K562 (cell line): ENCODE results near the gene CCDC175. TPM values are rescaled to one million over a fixed set of nuclear protein-coding genes. Genes with fewer than 3 reads are reported as not detected.

Source experiments
- ATAC-seq: fragments of 200-7000 bp; cut with Tn5 transposase; 3 replicates; pipeline ENCODE4 v1.9.1; 2020; ENCODE audit warnings: moderate library complexity
- BruUV-seq: library from RNA; stranded (reverse); fragments of 400-500 nt; replicated peaks from 2 replicates; lab custom pipeline; 2021; lab: Mats Ljungman, UMichigan
- CTCF ChIA-PET: fragments of 300-600 bp; formaldehyde crosslinking; extraction: SDS; loops from one replicate; lab custom pipeline; 2021; ENCODE audit warnings: low intra/inter-chr PET ratio; lab: Yijun Ruan, JAX
- POLR2A ChIA-PET: fragments of 300-600, 350-650 bp; sonication (Branson Sonifier 250); formaldehyde crosslinking; extraction: SDS; loops from one replicate; lab custom pipeline; 2021; ENCODE audit warnings: antibody characterized with exemption, inconsistent platforms; lab: Yijun Ruan, JAX
- DNase-seq, 4 experiments: peaks; one replicate each; pipeline versions ENCODE4 v3.0.0 to v3.0.0-alpha.2; 2011 to 2018; ENCODE audit warnings: low spot score in 3 of 4, mixed read lengths in 3 of 4; ENCODE audit errors: extremely low read depth in 1 of 4
- FAIRE-seq: peaks from 2 replicates; lab custom pipeline; 2011; peaks lifted over from hg19 to GRCh38; lab: Jason Lieb, UNC
- H2AFZ ChIP-seq: 2 replicates; pipeline ENCODE4 v1.6.0; 2011; ENCODE audit warnings: low read depth, low read length, control low read depth, inconsistent platforms
- H3K27ac ChIP-seq: fragments of 200-600 bp; 3 replicates; pipeline ENCODE4 v1.8.0; 2011; ENCODE audit warnings: low read depth, mild to moderate bottlenecking, control low read depth, inconsistent platforms, low read length, moderate library complexity, mixed read lengths; ENCODE audit errors: extremely low read depth
- H3K27me3 ChIP-seq, 2 experiments: fragments of 300-600 bp in 1 of 2; 2 replicates in 1 of 2; 3 replicates in 1 of 2; pipeline versions ENCODE4 v1.6.0 to v1.8.0; 2011; ENCODE audit warnings: inconsistent platforms in 2 of 2, low read length in 2 of 2, mild to moderate bottlenecking in 1 of 2, mixed read lengths in 1 of 2, moderate library complexity in 1 of 2; ENCODE audit not compliant: control insufficient read depth in 2 of 2, insufficient read depth in 2 of 2
- H3K36me3 ChIP-seq: fragments of 300-600 bp; 3 replicates; pipeline ENCODE4 v1.8.0; 2011; ENCODE audit warnings: mild to moderate bottlenecking, low read length, inconsistent platforms; ENCODE audit not compliant: control insufficient read depth, insufficient read depth
- H3K4me1 ChIP-seq, 2 experiments: fragments of 200-600 bp in 1 of 2; replicated peaks in 1 of 2; 2 replicates in 1 of 2; 3 replicates in 1 of 2; pipeline versions ENCODE4 v1.5.1 to v1.8.0; 2011; ENCODE audit warnings: inconsistent platforms in 2 of 2, low read length in 2 of 2, mild to moderate bottlenecking in 1 of 2, mixed read lengths in 1 of 2, moderate library complexity in 1 of 2; ENCODE audit not compliant: control insufficient read depth in 2 of 2, insufficient read depth in 2 of 2
- H3K4me2 ChIP-seq: 2 replicates; pipeline ENCODE4 v1.6.1; 2011; ENCODE audit warnings: low read length, control low read depth, inconsistent platforms, mixed read lengths; ENCODE audit not compliant: insufficient read depth
- H3K4me3 ChIP-seq: fragments of 200-600 bp; sonication (generic), shearing (Covaris generic); 2 replicates; pipeline ENCODE4 v1.5.1; 2016; ENCODE audit warnings: control low read depth, inconsistent platforms
- H3K79me2 ChIP-seq: fragments of 200-600 bp; 3 replicates; pipeline ENCODE4 v1.8.0; 2011; ENCODE audit warnings: low read length, inconsistent platforms; ENCODE audit not compliant: control insufficient read depth, insufficient read depth
- H3K9ac ChIP-seq, 2 experiments: 2 replicates each; pipeline versions ENCODE4 v1.6.0 to v1.6.1; 2011; ENCODE audit warnings: low read depth in 2 of 2, low read length in 2 of 2, control low read depth in 1 of 2, inconsistent platforms in 1 of 2, mild to moderate bottlenecking in 1 of 2, mixed read lengths in 1 of 2; ENCODE audit not compliant: insufficient read depth in 1 of 2
- H3K9me1 ChIP-seq: one replicate; pipeline ENCODE4 v1.6.0; 2011; ENCODE audit warnings: inconsistent platforms, mild to moderate bottlenecking, low read length, moderate library complexity; ENCODE audit not compliant: control insufficient read depth, insufficient read depth
- H3K9me3 ChIP-seq: replicated peaks from 2 replicates; pipeline ENCODE4 v1.5.1; 2011; ENCODE audit warnings: low read depth, low read length, inconsistent platforms; ENCODE audit not compliant: control insufficient read depth, insufficient read depth
- H4K20me1 ChIP-seq: replicated peaks from 2 replicates; pipeline ENCODE4 v1.6.1; 2011; ENCODE audit warnings: low read length, inconsistent platforms, mixed read lengths; ENCODE audit not compliant: control insufficient read depth, insufficient read depth
- ADNP ChIP-seq: fragments of 200-800 bp; sonication (Bioruptor generic); IDR thresholded peaks from 2 replicates; pipeline ENCODE4 v1.6.1; 2016; ENCODE audit warnings: missing genetic modification characterization, missing compliant biosample characterization
- ESRRA ChIP-seq: fragments of 450-650 bp; IDR thresholded peaks from 2 replicates; pipeline ENCODE4 v1.6.1; 2014; ENCODE audit warnings: low read depth, mild to moderate bottlenecking, moderate library complexity, borderline replicate concordance
- FUS ChIP-seq: fragments of 200-400 bp; formaldehyde crosslinking; optimal IDR thresholded peaks from 2 replicates; pipeline ENCODE3; 2017; ENCODE audit warnings: low read depth, low read length
- MTA2 ChIP-seq: fragments of 450-650 bp; IDR thresholded peaks from 2 replicates; pipeline ENCODE4 v1.6.1; 2016; ENCODE audit warnings: low read depth
- NFIC ChIP-seq: fragments of 450-650 bp; IDR thresholded peaks from 2 replicates; pipeline ENCODE4 v1.6.1; 2017; ENCODE audit warnings: mild to moderate bottlenecking, inconsistent platforms
- NR2C2 ChIP-seq, 2 experiments: fragments of 200-800 bp in 1 of 2; sonication (Bioruptor generic) in 1 of 2; sonication (generic) in 1 of 2; formaldehyde crosslinking in 1 of 2; IDR thresholded peaks; 2 replicates each; pipeline versions ENCODE4 v1.6.1 to v1.8.0; 2016 to 2022; ENCODE audit warnings: mild to moderate bottlenecking in 1 of 2, missing compliant biosample characterization in 1 of 2, missing genetic modification characterization in 1 of 2, missing genetic modification reagents in 1 of 2
- PTTG1 ChIP-seq: fragments of 450-650 bp; IDR thresholded peaks from 2 replicates; pipeline ENCODE4 v1.6.1; 2016; ENCODE audit warnings: low read depth, mild to moderate bottlenecking, missing genetic modification characterization, missing compliant biosample characterization
- WGBS: fragments of 100-300 bp; shearing (Covaris generic); methylation state at CpG from one replicate; pipeline ENCODE4 v1.1.6; 2016; ENCODE audit warnings: low coverage, mixed read lengths; ENCODE audit not compliant: insufficient coverage; ENCODE audit errors: missing lambda C conversion rate; 5-methylcytosine and 5-hydroxymethylcytosine counted together
- in situ Hi-C: fragments of 300-500 bp; cut with MboI; formaldehyde crosslinking; loops from 4 replicates; pipeline ENCODE4 v1.15.0; 2018; ENCODE audit warnings: inconsistent platforms, mixed read lengths
- intact Hi-C: fragments of 100-400 bp; cut with micrococcal nuclease; formaldehyde crosslinking; loops from 2 replicates; pipeline ENCODE4 v1.14.2; 2022
- polyA plus RNA-seq, 8 experiments: library from polyadenylated mRNA; depleted of rRNA in 4 of 8; stranded (reverse) in 5 of 8; unstranded in 3 of 8; fragments of >200 nt; fragmentation: Nextera tagmentation in 2 of 8; fragmentation: Illumina TruSeq in 1 of 8; extraction: Ambion mirVana in 2 of 8; extraction: Trizol in 1 of 8; gene quantifications; 2 replicates each; pipeline versions ENCODE4 v1.2.1 to v1.2.3, GENCODE V29; 2011 to 2014; ENCODE audit warnings: inconsistent platforms in 1 of 8, missing spikeins in 1 of 8
- total RNA-seq, 7 experiments: library from RNA; depleted of rRNA in 6 of 7; stranded (reverse); fragments of >200 nt in 6 of 7; fragmentation: Illumina TruSeq in 2 of 7; extraction: Trizol in 2 of 7; gene quantifications; 2 replicates each; pipeline versions ENCODE4 v1.2.1 to v1.2.3, GENCODE V29; 2011 to 2021; ENCODE audit warnings: low replicate concordance in 1 of 7
- TF ChIP-seq, protein P1 (sequence below): sonication (generic); formaldehyde crosslinking; IDR thresholded peaks from 2 replicates; pipeline ENCODE4 v1.8.0; 2022; ENCODE audit warnings: missing genetic modification reagents, mild to moderate bottlenecking, borderline replicate concordance

The CCDC175 gene
- total and polyA plus RNA-seq, 9 of the 15 experiments (the other 6 are each of a cell fraction or from before 2014, with no cell fraction given) = not detected

GRCh38 chr14:59482541-59483331, 93.9 kb downstream of the CCDC175 start (continued):
- TF ChIP-seq ADNP = peak; percentile 31; the same call in 1 of the 2 replicates
- TF ChIP-seq MTA2 = no peak
- TF ChIP-seq NFIC = peak; percentile 90
- no peak for TF ChIP-seq PTTG1 (tag)

- Histone ChIP-seq H3K4me2 (peak overlapping the region; percentile 98), H3K36me3 (peaks cover 28% of the 10 kb centered on the region; the same call in 2 of the 3 replicates), H3K27ac (peak overlapping the region; percentile 93), H4K20me1 (no peaks in the 10 kb centered on the region; the same call in none of the 2 replicates), H3K27me3 (no peaks in the 10 kb centered on the region), H3K9ac (peak overlapping the region; percentile 55 to 74; a peak in 3 of 4 replicates), H3K79me2 (peaks cover 69% of the 10 kb centered on the region), H3K4me1 (peaks cover 14 to 24% of the 10 kb centered on the region in 2 experiments; a peak in 4 of 5 replicates), H3K4me3 (peak overlapping the region; percentile 75), H3K9me3 (no peaks in the 10 kb centered on the region), H3K9me1 (no peaks in the 10 kb centered on the region), H2AFZ (no peak overlapping the region)
- intact Hi-C loops (no loop called here), in situ Hi-C loops (no loop called here)
- FAIRE-seq (no peak), DNase-seq (peak in 1 of 4 experiments; percentile 6), ATAC-seq (no peak)
- WGBS = 45% methylated on average over 2 of the region's 2 CpGs
- ChIA-PET POLR2A (no interaction called here), CTCF (no interaction called here)
- BruUV-seq = no TSS peak
- TF ChIP-seq ESRRA (peak; percentile 56), NR2C2 (CRISPR knock-in tag; IDR thresholded peaks at IDR 0.05) (no peak), NR2C2 (tag; IDR thresholded peaks at IDR 0.05) (0 out of 2 replicates have a peak, but pooled peaks have one; percentile 23), FUS (no peak)
- TF ChIP-seq, protein P1, sequence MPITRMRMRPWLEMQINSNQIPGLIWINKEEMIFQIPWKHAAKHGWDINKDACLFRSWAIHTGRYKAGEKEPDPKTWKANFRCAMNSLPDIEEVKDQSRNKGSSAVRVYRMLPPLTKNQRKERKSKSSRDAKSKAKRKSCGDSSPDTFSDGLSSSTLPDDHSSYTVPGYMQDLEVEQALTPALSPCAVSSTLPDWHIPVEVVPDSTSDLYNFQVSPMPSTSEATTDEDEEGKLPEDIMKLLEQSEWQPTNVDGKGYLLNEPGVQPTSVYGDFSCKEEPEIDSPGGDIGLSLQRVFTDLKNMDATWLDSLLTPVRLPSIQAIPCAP (CRISPR knock-in tag) = no peak
These were observed 94.6 kb downstream of the CCDC175 start for GRCh38 chr14:59481871-59482540.
